Memory B cell (primary cell): ENCODE measurements around the gene SH3BP5L.

Source experiments
- ATAC-seq: fragments of 150-1000 bp; cut with Tn5 transposase; 2 replicates; pipeline ENCODE4 v1.10.0; 2021; ENCODE audit warnings: low read depth, mild to moderate bottlenecking, moderate library complexity
- DNase-seq, 2 donors: peaks; one replicate each; pipeline ENCODE4 v3.0.0; 2022; ENCODE audit warnings: low spot score in 2 of 2
- H3K27ac Mint-ChIP-seq: one replicate; pipeline ENCODE4 v1.8.0; 2022; ENCODE audit warnings: mild to moderate bottlenecking, moderate library complexity, mixed read lengths
- H3K27me3 Mint-ChIP-seq: one replicate; pipeline ENCODE4 v1.8.0; 2022; ENCODE audit warnings: mixed read lengths
- H3K36me3 Mint-ChIP-seq: one replicate; pipeline ENCODE4 v1.8.0; 2022; ENCODE audit warnings: mild to moderate bottlenecking, mixed read lengths
- H3K4me1 Mint-ChIP-seq: one replicate; pipeline ENCODE4 v1.8.0; 2022; ENCODE audit warnings: mixed read lengths
- H3K4me3 Mint-ChIP-seq: one replicate; pipeline ENCODE4 v1.8.0; 2022; ENCODE audit warnings: mild to moderate bottlenecking, moderate library complexity, mixed read lengths
- H3K9me3 Mint-ChIP-seq: one replicate; pipeline ENCODE4 v1.8.0; 2022; ENCODE audit warnings: mixed read lengths

Gene SH3BP5L

DNA sequence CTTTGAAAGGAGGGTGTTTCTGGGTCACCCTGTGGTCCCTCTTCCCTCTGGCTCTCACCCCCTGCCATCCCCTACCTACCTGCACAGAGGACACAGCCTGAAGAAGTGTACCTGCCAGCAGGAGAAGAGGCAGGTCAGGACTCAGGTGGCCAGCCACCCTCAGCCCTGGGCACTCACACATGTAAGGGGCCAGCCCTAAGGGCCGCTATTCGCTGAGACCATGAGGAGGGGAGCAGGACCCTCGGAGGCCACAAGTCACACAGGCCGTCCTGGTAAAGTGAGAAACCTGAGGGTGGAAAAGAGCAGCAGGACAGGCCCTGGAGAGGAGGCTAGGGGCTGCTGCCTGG is 32.0 kb upstream of the SH3BP5L start:
- Mint-ChIP-seq H3K9me3 (no peaks in the 10 kb centered on the region), H3K4me3 (peak overlapping the region; percentile 82), H3K4me1 (peaks cover 42% of the 10 kb centered on the region), H3K27me3 (no peaks in the 10 kb centered on the region), H3K36me3 (peaks cover 9% of the 10 kb centered on the region), H3K27ac (peak overlapping the region; percentile 95)
- ATAC-seq = no peak
- no peak for DNase-seq

DNA sequence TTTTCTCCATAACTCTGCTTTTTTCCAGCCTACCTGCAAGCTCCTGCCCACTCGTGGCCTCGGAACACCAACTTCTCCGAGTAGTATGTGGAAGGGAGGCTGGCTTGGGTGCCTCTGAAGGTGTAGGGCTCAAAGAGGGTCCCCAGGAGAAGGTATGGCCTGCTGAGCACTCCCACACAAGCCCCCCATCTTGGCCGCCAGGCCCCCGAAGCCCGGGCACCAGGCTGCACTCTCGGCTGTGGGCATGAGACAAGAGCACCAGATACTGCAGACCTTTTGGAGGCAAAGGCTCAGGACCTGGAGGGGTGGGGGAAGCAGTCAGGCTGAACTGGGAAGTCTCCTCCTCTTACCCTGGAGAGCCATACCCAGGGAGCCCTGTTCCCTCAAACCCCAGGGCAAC is 31.5 kb upstream of the SH3BP5L start:
- H3K4me1 Mint-ChIP-seq = peaks cover 37% of the 10 kb centered on the region
- peaks cover 9% of the 10 kb centered on the region for H3K36me3 Mint-ChIP-seq
- H3K27me3 Mint-ChIP-seq = no peaks in the 10 kb centered on the region
- ATAC-seq = no peak
- H3K27ac Mint-ChIP-seq = no peak overlapping the region
- H3K9me3 Mint-ChIP-seq = no peaks in the 10 kb centered on the region
- H3K4me3 Mint-ChIP-seq = no peak overlapping the region
- DNase-seq = no peak

DNA sequence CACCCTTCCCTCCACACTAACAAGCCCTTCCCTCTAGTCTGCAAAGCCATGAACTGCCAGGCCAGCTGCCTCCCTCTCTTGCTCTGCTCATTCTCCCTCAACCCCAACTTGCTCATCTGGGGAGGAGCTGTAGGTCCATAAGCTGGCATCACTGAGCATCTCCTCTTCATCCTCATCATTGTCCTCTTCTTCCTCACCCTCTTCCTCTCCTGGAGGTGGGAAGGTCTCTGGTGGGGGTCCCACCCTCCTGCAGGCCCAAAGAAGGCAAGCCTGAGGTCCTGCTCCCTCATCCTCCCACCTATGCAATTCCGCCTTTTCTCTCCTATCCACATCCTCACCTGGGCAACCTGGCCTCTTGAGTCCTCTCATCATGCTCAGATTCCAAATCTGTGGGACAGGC is 30.5 kb upstream of the SH3BP5L start:
- DNase-seq (no peak), ATAC-seq (no peak)
- Mint-ChIP-seq H3K4me1 (peaks cover 34% of the 10 kb centered on the region), H3K4me3 (no peak overlapping the region), H3K27me3 (no peaks in the 10 kb centered on the region), H3K36me3 (peaks cover 9% of the 10 kb centered on the region), H3K9me3 (no peaks in the 10 kb centered on the region), H3K27ac (peak overlapping the region; percentile 36)

DNA sequence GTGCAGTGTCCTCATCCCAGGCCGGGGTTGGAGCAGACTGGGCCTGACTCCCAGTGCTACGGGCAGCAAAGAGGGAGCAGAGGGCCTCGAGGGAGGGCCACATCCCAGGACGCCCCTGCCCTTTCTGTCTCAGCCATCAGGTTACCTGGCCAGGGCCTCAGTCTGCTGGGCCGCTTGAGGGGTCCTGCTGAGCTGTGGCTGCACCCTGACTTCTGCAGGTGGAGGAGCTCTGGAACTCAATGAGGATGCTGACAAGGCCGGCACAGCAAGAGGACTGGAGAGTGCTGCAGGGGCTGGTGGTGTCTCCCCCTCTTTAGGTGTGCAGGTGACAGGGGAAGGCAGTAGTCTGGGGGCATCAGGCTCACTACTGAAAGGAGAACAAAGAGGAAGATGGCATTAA is 29.9 kb upstream of the SH3BP5L start:
- DNase-seq (no peak), ATAC-seq (no peak)
- Mint-ChIP-seq H3K27ac (no peak overlapping the region), H3K9me3 (no peaks in the 10 kb centered on the region), H3K4me1 (peaks cover 34% of the 10 kb centered on the region), H3K36me3 (peaks cover 9% of the 10 kb centered on the region), H3K27me3 (no peaks in the 10 kb centered on the region), H3K4me3 (no peak overlapping the region)

DNA sequence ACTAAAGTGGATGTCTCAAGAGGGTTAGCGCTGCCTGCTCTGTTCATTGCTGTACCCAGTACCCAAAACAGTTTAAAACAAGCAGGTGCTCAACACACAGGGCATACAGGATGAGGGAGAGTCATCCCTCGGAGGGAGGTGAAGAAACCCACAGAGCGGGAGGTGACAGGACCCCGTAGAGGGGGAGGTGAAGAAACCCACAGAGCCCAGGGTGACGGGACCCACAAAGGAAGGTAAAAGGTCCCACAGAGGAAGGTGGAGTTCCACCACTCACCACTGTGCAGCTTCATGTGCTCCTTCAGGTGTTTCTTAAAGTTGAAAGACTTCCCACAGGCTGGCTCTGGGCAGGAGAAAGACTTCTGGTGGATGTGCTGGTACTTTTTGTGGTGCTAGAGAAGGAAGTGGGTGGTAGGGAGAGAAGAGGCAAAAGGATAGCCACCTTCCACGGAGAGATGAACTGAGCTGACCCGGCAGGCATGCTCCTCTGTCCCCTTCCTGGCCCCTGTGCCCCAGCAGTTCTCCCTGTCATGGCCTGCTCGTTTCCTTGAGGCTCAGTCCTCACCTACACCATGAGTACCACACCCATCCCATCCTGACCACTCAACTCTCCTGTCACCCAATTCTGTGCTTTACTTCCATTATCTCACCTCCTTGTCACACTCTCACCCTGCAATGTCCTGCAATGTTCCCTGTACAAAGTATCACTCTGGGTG is 28.1 kb upstream of the SH3BP5L start:
- Mint-ChIP-seq H3K9me3 (no peaks in the 10 kb centered on the region), H3K4me1 (peaks cover 25% of the 10 kb centered on the region), H3K4me3 (no peak overlapping the region), H3K27me3 (no peaks in the 10 kb centered on the region), H3K27ac (no peak overlapping the region), H3K36me3 (peaks cover 14% of the 10 kb centered on the region)
- no peak for DNase-seq
- no peak for ATAC-seq

DNA sequence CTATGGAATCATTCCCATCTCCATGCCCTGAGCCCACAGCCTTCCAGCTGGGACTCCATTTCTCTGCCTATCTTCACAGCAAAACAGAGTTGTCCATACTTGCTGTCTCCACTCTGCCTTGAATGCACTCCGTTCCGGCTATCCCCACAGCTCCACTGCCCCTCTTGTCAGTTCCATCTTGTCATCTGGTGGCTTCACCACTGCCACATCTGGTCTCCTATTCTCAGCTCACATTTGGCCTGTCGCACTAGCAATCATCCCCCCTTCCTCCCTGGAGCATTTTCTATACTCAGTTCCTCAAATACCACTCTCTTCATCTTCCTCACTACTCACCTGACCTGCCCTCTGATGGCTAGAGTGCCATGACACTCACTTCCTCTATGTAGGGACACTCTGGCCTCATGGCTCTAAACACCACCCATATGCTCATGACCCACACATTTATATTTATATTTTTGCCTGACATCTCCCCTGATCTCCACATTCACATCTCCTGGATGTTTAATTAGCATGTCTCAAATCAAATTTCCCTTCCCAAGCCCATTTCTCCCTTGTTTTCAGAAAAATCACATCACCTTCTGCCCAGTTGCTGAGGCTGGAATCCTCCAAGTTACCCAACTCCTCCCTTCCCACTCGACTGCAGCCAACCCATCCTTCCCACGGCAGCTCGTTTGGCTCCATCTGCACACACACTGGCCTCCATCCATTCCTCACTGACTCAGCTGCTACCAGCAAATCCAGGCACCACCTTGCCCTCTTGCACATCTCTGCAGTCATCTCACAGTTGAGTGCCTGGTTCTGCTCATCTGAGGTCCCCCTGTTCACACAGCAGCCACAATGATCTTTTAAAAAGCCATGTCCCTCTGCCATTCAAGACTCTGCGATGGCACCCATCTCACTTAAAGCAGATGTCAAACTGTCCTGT is 27.0 kb upstream of the SH3BP5L start:
- Mint-ChIP-seq H3K9me3 (no peaks in the 10 kb centered on the region), H3K27me3 (no peaks in the 10 kb centered on the region), H3K27ac (no peak overlapping the region), H3K36me3 (peaks cover 17% of the 10 kb centered on the region), H3K4me1 (peaks cover 19% of the 10 kb centered on the region), H3K4me3 (no peak overlapping the region)
- DNase-seq = no peak
- peak; percentile 76 for ATAC-seq

DNA sequence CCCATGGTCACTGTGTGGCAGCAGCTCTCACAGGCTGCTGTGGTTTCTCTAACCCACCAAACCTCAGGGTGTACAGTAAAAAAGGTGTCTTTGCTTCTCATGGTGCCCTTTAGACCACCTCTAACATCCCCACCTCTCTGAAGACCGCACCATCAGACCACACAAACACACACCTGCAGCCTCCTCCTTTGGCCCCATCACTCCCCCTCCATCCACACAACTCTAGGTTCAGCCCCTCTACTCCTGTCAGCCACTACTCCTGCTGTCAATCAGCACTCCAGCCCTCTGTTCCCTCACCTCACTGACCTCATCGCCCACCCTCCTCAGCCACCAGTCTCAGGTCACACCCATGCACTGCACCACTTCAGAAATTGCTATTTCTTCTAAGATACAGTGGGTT is 25.7 kb upstream of the SH3BP5L start:
- Mint-ChIP-seq H3K27me3 (no peaks in the 10 kb centered on the region), H3K9me3 (no peaks in the 10 kb centered on the region), H3K27ac (no peak overlapping the region), H3K4me1 (peaks cover 16% of the 10 kb centered on the region), H3K36me3 (peaks cover 18% of the 10 kb centered on the region), H3K4me3 (no peak overlapping the region)
- ATAC-seq = no peak
- no peak for DNase-seq

DNA sequence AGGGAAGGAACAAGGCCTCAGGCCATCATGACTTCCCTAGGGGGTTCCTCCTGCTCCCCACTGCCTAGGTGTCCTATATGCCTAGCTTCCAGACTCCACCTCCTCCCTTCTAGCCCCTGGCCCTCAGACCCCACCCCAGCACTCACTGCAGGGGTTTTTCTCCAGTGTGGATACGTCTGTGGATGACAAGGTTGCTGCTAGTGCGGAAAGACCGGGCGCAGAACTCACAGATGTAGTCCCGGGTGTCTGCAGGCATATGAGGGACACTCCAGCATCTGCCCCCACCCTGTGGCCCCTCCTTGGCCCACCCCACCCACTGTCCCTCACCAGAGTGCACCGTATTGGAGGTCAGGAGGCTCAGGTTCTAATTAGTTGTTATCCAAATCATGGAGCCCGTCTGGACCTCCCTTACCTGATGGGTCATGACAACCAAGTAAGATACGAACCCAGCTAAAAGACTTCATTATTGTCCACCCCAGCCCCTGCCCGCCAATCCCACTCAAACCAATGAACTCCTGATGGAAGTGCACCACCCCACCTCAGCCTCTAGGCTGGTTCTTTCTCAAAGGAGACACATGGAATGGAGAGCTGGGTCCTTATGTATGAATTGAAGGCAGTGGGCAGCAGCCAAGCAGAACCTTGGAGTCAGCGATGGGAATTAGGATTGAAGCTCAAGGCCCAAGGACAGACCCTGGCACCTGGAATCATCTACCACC is 25.0 kb upstream of the SH3BP5L start:
- Mint-ChIP-seq H3K4me1 (peaks cover 12% of the 10 kb centered on the region), H3K36me3 (peaks cover 16% of the 10 kb centered on the region), H3K9me3 (no peaks in the 10 kb centered on the region), H3K27ac (no peak overlapping the region), H3K4me3 (no peak overlapping the region), H3K27me3 (no peaks in the 10 kb centered on the region)
- ATAC-seq (no peak), DNase-seq (no peak)

DNA sequence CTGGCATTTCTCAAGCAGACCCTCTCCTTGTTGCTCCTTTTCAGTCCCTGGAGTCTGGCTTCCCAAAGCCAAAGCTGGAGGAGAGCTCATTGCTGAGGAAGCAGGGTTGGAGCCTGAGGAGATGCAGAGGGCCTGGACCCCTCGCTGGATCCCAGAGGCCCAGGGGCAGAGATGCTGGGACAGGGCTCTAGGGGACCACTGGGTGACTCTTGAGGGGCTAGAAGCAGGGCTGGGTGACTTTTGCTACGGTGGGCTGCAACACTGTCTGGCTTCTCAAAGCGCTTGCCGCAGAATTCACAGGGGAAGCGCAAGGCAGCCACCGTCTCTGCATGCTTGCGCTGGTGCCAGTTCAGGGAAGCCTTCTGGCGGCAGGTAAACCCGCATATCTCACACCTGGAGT is 24.4 kb upstream of the SH3BP5L start:
- no peak overlapping the region for H3K27ac Mint-ChIP-seq

DNA sequence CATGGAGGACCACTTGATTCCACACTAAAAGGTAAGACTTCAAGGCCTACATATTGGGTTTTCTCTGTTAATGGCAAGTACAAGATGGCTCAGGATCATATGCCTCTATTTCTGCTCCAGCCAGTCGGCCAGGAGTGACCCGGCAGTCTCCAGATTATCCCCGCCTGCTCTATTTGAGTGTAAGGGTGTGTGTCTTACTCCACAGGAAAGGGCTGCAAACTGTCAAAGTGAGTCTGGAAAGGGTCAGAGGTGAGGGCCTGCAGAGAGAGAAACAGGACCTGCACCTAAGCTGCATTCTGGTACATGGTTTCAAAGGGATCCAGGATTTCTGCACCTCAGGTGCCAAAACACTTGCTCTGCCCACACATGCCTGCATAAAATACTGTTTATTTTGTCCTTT is 23.9 kb upstream of the SH3BP5L start:
- Mint-ChIP-seq H3K27ac (no peak overlapping the region), H3K36me3 (peaks cover 15% of the 10 kb centered on the region)
- no peak for ATAC-seq

More for the DNA sequence above, 24.4 kb upstream of the SH3BP5L start:
- H3K27me3 Mint-ChIP-seq = no peaks in the 10 kb centered on the region
- no peak for ATAC-seq
- no peak overlapping the region for H3K4me3 Mint-ChIP-seq
- H3K36me3 Mint-ChIP-seq = peaks cover 16% of the 10 kb centered on the region
- H3K9me3 Mint-ChIP-seq = no peaks in the 10 kb centered on the region
- H3K4me1 Mint-ChIP-seq = peaks cover 12% of the 10 kb centered on the region
- no peak for DNase-seq

DNA sequence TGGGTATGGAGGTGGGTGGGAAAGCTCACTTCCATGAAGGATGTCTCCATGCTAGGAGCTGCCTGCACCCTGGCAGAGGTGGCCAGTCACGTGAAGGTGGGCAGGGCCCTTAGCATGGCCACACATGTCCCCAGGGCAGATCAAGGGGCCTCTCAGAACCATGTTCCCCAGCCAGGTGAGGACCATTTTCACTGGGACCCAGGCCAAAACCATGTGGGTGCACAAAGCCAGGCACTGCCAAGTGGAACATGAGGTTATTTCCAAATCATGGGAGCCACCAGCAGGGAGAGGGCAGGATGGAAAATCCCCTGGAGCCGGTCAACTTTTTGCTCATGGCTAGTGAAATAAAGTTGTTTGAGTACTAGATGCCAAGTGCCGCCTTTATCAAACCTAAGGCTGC is 23.4 kb upstream of the SH3BP5L start:
- H3K36me3 Mint-ChIP-seq = peaks cover 17% of the 10 kb centered on the region
- DNase-seq (no peak), ATAC-seq (no peak)
- no peaks in the 10 kb centered on the region for H3K27me3 Mint-ChIP-seq
- no peak overlapping the region for H3K27ac Mint-ChIP-seq
- no peaks in the 10 kb centered on the region for H3K9me3 Mint-ChIP-seq
- H3K4me1 Mint-ChIP-seq = peaks cover 3% of the 10 kb centered on the region
- no peak overlapping the region for H3K4me3 Mint-ChIP-seq

More for the DNA sequence above, 23.9 kb upstream of the SH3BP5L start:
- no peak for DNase-seq
- Mint-ChIP-seq H3K27me3 (no peaks in the 10 kb centered on the region), H3K4me1 (peaks cover 8% of the 10 kb centered on the region), H3K9me3 (no peaks in the 10 kb centered on the region), H3K4me3 (no peak overlapping the region)

DNA sequence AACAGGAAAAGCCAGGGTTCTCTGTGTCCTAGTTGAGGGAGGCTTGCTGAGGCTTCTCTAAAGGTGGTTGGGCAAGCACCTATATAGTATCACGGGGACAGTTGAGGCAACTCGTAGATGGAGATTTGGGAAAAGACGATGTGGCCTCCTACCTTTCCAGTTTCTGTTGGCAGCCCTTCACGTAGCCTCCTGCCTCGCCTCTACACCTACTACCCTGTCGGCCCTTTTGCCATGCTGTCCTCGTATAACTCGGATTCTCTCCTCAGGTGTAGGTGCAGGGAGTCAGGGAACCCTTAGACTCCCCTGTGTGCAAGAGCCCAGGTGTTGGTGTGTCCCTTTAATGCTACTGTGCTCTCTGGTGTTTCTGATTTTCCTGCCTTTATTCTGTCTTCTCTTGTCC is 22.9 kb upstream of the SH3BP5L start:
- Mint-ChIP-seq H3K9me3 (no peaks in the 10 kb centered on the region), H3K36me3 (peaks cover 14% of the 10 kb centered on the region), H3K27ac (no peak overlapping the region), H3K4me3 (no peak overlapping the region), H3K27me3 (no peaks in the 10 kb centered on the region), H3K4me1 (no peaks in the 10 kb centered on the region)
- ATAC-seq (no peak), DNase-seq (no peak)

DNA sequence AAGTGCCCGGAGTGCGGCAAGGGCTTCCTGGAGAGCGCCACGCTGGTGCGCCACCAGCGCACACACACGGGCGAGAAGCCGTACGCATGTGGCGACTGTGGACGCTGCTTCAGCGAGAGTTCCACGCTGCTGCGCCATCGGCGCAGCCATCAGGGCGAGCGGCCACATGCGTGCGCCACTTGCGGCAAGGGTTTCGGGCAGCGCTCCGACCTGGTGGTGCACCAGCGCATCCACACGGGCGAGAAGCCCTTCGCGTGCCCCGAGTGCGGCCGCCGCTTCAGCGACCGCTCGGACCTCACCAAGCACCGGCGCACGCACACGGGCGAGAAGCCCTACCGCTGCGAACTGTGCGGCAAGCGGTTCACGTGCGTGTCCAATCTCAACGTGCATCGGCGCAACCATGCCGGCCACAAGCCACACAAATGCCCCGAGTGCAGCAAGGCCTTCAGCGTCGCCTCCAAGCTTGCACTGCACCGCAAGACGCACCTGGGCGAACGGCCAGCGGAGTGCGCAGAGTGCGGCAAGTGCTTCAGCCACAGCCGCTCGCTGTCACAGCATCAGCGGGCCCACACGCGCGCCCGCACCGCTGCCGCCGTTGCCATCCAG is 22.3 kb upstream of the SH3BP5L start:
- Mint-ChIP-seq H3K4me1 (peaks cover 2% of the 10 kb centered on the region), H3K27ac (no peak overlapping the region), H3K27me3 (no peaks in the 10 kb centered on the region), H3K36me3 (peaks cover 14% of the 10 kb centered on the region), H3K4me3 (no peak overlapping the region), H3K9me3 (no peaks in the 10 kb centered on the region)
- ATAC-seq = no peak
- DNase-seq = no peak
